ENCODE data around the gene EPM2AIP1. TPM values are rescaled to one million over a fixed set of nuclear protein-coding genes. Genes with fewer than 3 reads are reported as not detected.

Gene EPM2AIP1
- total RNA-seq, 1 experiment from 2014 or later, result 7.8 TPM

GRCh38 chr3:36991147-36991546 is 1.8 kb downstream of the EPM2AIP1 start:
- no peaks in the 10 kb centered on the region for H3F3A ChIP-seq (ENCODE audit: low read length, unreplicated experiment)
- H3K27ac ChIP-seq (ENCODE audit: low read length), result no peak overlapping the region
- H3K4me1 ChIP-seq (ENCODE audit: insufficient read depth, low read length), result peaks cover 33% of the 10 kb centered on the region
- H3K27me3 ChIP-seq (ENCODE audit: low read length), result no peaks in the 10 kb centered on the region
- no peaks in the 10 kb centered on the region for H3K9me3 ChIP-seq (ENCODE audit: low read length)
- TF ChIP-seq EZH2phosphoT487 (IDR thresholded peaks at IDR 0.05; ENCODE audit: borderline replicate concordance, low read length) (no peak), CTCF (conservative IDR thresholded peaks at IDR 0.05; ENCODE audit: low read depth, low read length) (no peak), EZH2 (IDR thresholded peaks at IDR 0.05; ENCODE audit: low read length, unreplicated experiment) (no peak)
- peak overlapping the region; percentile 90 for H3K9ac ChIP-seq (ENCODE audit: low read length)
- DNase-seq (no peak), ATAC-seq (no peak)
- H2AFZ ChIP-seq (ENCODE audit: low read length), result no peak overlapping the region
- H3K4me3 ChIP-seq (ENCODE audit: low read length), result peak overlapping the region; percentile 83
- H4K20me1 ChIP-seq (ENCODE audit: low read length), result peaks cover 44% of the 10 kb centered on the region
- H3K9me2 ChIP-seq (replicated peaks; ENCODE audit: low read length), result no peaks in the 10 kb centered on the region
- peak overlapping the region; percentile 86 for H3K4me2 ChIP-seq (ENCODE audit: low read length)
- ChIA-PET POLR2A (ENCODE audit: unreplicated experiment) (no interaction called here), CTCF (interaction anchor here (0.6 kb wide), 1 partner anchor 31 kb away, joined by 8 read pairs; no protein-coding TSS in a partner anchor)
- intact Hi-C loops (cut with micrococcal nuclease), result no loop called here
- H3K36me3 ChIP-seq (ENCODE audit: low read depth, low read length), result peaks cover 10% of the 10 kb centered on the region; the same call in 1 of the 2 replicates
- H3K79me2 ChIP-seq (ENCODE audit: low read length), result peaks cover 68% of the 10 kb centered on the region
- BruUV-seq (replicated peaks), result no TSS peak

DNA sequence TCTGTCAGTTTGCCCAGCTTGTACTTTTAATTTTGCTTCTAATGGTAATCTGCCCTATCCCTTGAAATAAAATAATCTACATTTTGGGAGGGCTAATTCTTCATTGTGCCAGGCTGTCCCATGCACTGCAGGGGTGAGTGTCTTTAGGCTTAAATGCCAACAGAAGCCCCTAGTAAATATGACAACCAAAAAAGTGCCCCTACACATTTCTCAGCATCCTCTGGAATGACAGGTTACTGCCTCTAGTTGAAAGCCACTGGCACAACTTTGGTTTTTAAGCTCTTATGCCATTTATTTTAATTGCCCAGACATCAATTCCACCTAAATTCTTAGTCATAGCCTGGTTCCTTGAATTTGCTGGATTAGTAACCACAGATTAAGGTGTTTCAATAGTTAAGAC is 3.4 kb downstream of the EPM2AIP1 start:
- no peaks in the 10 kb centered on the region for H3K27me3 ChIP-seq (ENCODE audit: low read length)
- POLR2A ChIA-PET (ENCODE audit: unreplicated experiment), result no interaction called here
- peaks cover 44% of the 10 kb centered on the region for H4K20me1 ChIP-seq (ENCODE audit: low read length)
- H3F3A ChIP-seq (ENCODE audit: low read length, unreplicated experiment), result no peaks in the 10 kb centered on the region
- TF ChIP-seq EZH2 (IDR thresholded peaks at IDR 0.05; ENCODE audit: low read length, unreplicated experiment) (no peak), CTCF (conservative IDR thresholded peaks at IDR 0.05; ENCODE audit: low read depth, low read length) (no peak), EZH2phosphoT487 (IDR thresholded peaks at IDR 0.05; ENCODE audit: borderline replicate concordance, low read length) (no peak)
- H3K27ac ChIP-seq (ENCODE audit: low read length), result no peak overlapping the region
- H3K36me3 ChIP-seq (ENCODE audit: low read depth, low read length), result peaks cover 22% of the 10 kb centered on the region; the same call in 1 of the 2 replicates
- no peak overlapping the region for H2AFZ ChIP-seq (ENCODE audit: low read length)
- H3K79me2 ChIP-seq (ENCODE audit: low read length), result peaks cover 61% of the 10 kb centered on the region
- peaks cover 33% of the 10 kb centered on the region for H3K4me1 ChIP-seq (ENCODE audit: insufficient read depth, low read length)
- CTCF ChIA-PET, result interaction anchor here (1.5 kb wide), 1 partner anchor 31 kb away, joined by 5 read pairs; no protein-coding TSS in a partner anchor
- no peak overlapping the region for H3K9ac ChIP-seq (ENCODE audit: low read length)
- H3K4me2 ChIP-seq (ENCODE audit: low read length), result peak overlapping the region; percentile 86
- no peaks in the 10 kb centered on the region for H3K9me3 ChIP-seq (ENCODE audit: low read length)
- intact Hi-C loops (cut with micrococcal nuclease), result no loop called here
- BruUV-seq (replicated peaks), result no TSS peak
- DNase-seq (no peak), ATAC-seq (no peak)
- peak overlapping the region; percentile 83 for H3K4me3 ChIP-seq (ENCODE audit: low read length)
- no peaks in the 10 kb centered on the region for H3K9me2 ChIP-seq (replicated peaks; ENCODE audit: low read length)

DNA sequence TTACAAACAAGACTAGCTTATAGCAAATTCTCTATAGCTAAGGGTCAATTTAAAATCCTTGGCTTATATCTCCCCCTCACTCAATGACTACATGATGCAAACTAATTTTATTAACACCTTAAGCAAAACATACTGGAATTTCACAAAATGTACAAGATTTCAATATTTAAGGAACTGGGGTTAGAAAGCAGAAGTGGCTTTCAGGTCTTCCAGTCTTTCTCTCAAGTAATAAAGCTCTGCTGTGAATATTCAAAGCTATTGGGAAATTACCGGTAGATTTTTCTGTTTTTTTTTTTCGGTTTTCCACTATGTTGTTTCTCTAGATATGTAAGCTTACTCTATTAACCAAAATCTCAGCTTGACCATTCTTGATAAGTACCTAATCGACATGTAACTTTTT is 3.9 kb downstream of the EPM2AIP1 start:
- H3K36me3 ChIP-seq (ENCODE audit: low read depth, low read length), result peaks cover 25% of the 10 kb centered on the region; the same call in 1 of the 2 replicates

More for the DNA sequence above, 3.9 kb downstream of the EPM2AIP1 start:
- Histone ChIP-seq H3K4me3 (ENCODE audit: low read length) (peak overlapping the region; percentile 83; the same call in 1 of the 2 replicates), H3K4me2 (ENCODE audit: low read length) (peak overlapping the region; percentile 86), H3K27me3 (ENCODE audit: low read length) (no peaks in the 10 kb centered on the region), H3K9ac (ENCODE audit: low read length) (no peak overlapping the region), H3K9me2 (replicated peaks; ENCODE audit: low read length) (no peaks in the 10 kb centered on the region), H3K27ac (ENCODE audit: low read length) (no peak overlapping the region), H4K20me1 (ENCODE audit: low read length) (peaks cover 44% of the 10 kb centered on the region), H3K9me3 (ENCODE audit: low read length) (no peaks in the 10 kb centered on the region), H3K79me2 (ENCODE audit: low read length) (peaks cover 55% of the 10 kb centered on the region), H3K4me1 (ENCODE audit: insufficient read depth, low read length) (peaks cover 28% of the 10 kb centered on the region), H3F3A (ENCODE audit: low read length, unreplicated experiment) (no peaks in the 10 kb centered on the region), H2AFZ (ENCODE audit: low read length) (no peak overlapping the region)
- no TSS peak for BruUV-seq (replicated peaks)
- ATAC-seq, result no peak
- CTCF ChIA-PET, result interaction anchor here (0.6 to 1.5 kb wide), 2 partner anchors 31 to 71 kb away, joined by 3 to 5 read pairs; no protein-coding TSS in a partner anchor
- intact Hi-C loops (cut with micrococcal nuclease), result no loop called here
- DNase-seq, result no peak
- TF ChIP-seq CTCF (conservative IDR thresholded peaks at IDR 0.05; ENCODE audit: low read depth, low read length) (no peak), EZH2phosphoT487 (IDR thresholded peaks at IDR 0.05; ENCODE audit: borderline replicate concordance, low read length) (no peak), EZH2 (IDR thresholded peaks at IDR 0.05; ENCODE audit: low read length, unreplicated experiment) (no peak)
- POLR2A ChIA-PET (ENCODE audit: unreplicated experiment), result interaction anchor here (0.5 kb wide), 1 partner anchor 1029 kb away, joined by 3 read pairs; no protein-coding TSS in a partner anchor
